Gastrocnemius medialis (tissue), 4 donors: ENCODE measurements around the gene MICB. TPM values are rescaled to one million over a fixed set of nuclear protein-coding genes. Genes with fewer than 3 reads are reported as not detected.

Experiments
- ATAC-seq, 2 donors: fragments of 150-250 bp; one replicate each; pipeline ENCODE4 v1.9.1; 2016
- DNase-seq, 2 donors: peaks; one replicate each; pipeline ENCODE4 v3.0.0-alpha.2; 2019
- H3K27ac ChIP-seq, 4 donors: fragments of 200-600 bp; sonication (generic); 1 replicate in 1 of 4; 2 replicates in 3 of 4; pipeline ENCODE4 v1.5.1; 2016 to 2018; ENCODE audit warnings: mild to moderate bottlenecking in 2 of 4, moderate library complexity in 1 of 4
- H3K27me3 ChIP-seq, 3 donors: fragments of 200-600 bp; sonication (generic) in 2 of 3; 1 replicate in 1 of 3; 2 replicates in 2 of 3; pipeline versions ENCODE4 v1.5.1 to v1.6.0; 2016 to 2019; ENCODE audit warnings: mild to moderate bottlenecking in 1 of 3, moderate library complexity in 1 of 3
- H3K36me3 ChIP-seq, 2 donors: fragments of 200-600 bp; sonication (generic) in 1 of 2; one replicate each; pipeline ENCODE4 v1.5.1; 2017 to 2018
- H3K4me1 ChIP-seq, 2 donors: fragments of 200-600 bp; sonication (generic) in 1 of 2; one replicate each; pipeline ENCODE4 v1.5.1; 2016 to 2017; ENCODE audit warnings: mild to moderate bottlenecking in 2 of 2
- H3K4me3 ChIP-seq, 4 donors: fragments of 200-600 bp; sonication (generic) in 3 of 4; 1 replicate in 1 of 4; 2 replicates in 3 of 4; pipeline ENCODE4 v1.5.1; 2016 to 2019; ENCODE audit warnings: mild to moderate bottlenecking in 2 of 4
- H3K9me3 ChIP-seq, 3 donors: fragments of 200-600 bp; sonication (generic) in 2 of 3; 1 replicate in 1 of 3; 2 replicates in 2 of 3; pipeline ENCODE4 v1.5.1; 2016 to 2019
- CTCF ChIP-seq, 5 experiments: fragments of 450-650 bp in 3 of 5; fragments of 200-600 bp in 2 of 5; sonication (generic) in 2 of 5; IDR thresholded peaks in 4 of 5; conservative IDR thresholded peaks in 1 of 5; 1 replicate in 4 of 5; 2 replicates in 1 of 5; pipeline ENCODE4 v1.5.1; 2016 to 2019; ENCODE audit warnings: antibody characterized with exemption in 5 of 5, mild to moderate bottlenecking in 3 of 5, moderate library complexity in 3 of 5
- POLR2A ChIP-seq, 2 donors: fragments of 450-650 bp; IDR thresholded peaks; one replicate each; pipeline ENCODE4 v1.6.1; 2017; ENCODE audit warnings: antibody characterized with exemption in 2 of 2, mild to moderate bottlenecking in 2 of 2, moderate library complexity in 2 of 2
- in situ Hi-C, 4 donors: fragments of 200-750 bp; cut with MboI; loops; one replicate each; pipeline versions ENCODE4 v1.15.0 to v1.8.0; 2017; ENCODE audit warnings: low sequenced_read_pairs in 4 of 4
- intact Hi-C: fragments of 100-400 bp; cut with DNase I; formaldehyde crosslinking; loops from one replicate; pipeline ENCODE4 v1.15.1; 2023; ENCODE audit warnings: low total_unique reads
- total RNA-seq, 4 donors: library from RNA; depleted of rRNA; stranded (reverse); fragments of >200 nt; gene quantifications; one replicate each; pipeline versions ENCODE4 v1.1.0 to v1.2.3, GENCODE V29; 2016

Gene MICB
- total RNA-seq, 4 donors from 2014 or later, result 0.20 to 1.2 (median 0.50) TPM

GRCh38 chr6:31546339-31546957, 48.5 kb downstream of the MICB start, which contains the start of gene ATP6V1G2:
ATP6V1G2 (minus strand) TSS chr6:31546608; CDS start chr6:31546559, 49 bp downstream.
- DNase-seq (peak; percentile 71 to 85), ATAC-seq (peak; percentile 64 to 76)
- Histone ChIP-seq H3K4me3 (peak within 1 kb of the TSS; percentile 48 to 72 (median 63)), H3K9me3 (no peaks in the 10 kb centered on the region), H3K36me3 (peaks cover 0 to 21% of the 10 kb centered on the region in 2 donors), H3K4me1 (peaks cover 20 to 22% of the 10 kb centered on the region in 2 donors), H3K27ac (peak within 1 kb of the TSS; percentile 86 to 97 (median 90)), H3K27me3 (no peaks in the 10 kb centered on the region)
- TF ChIP-seq POLR2A (IDR thresholded peaks at IDR 0.05), result no peak
- TF ChIP-seq CTCF (IDR thresholded peaks at IDR 0.05 in 4 of 5, conservative IDR thresholded peaks at IDR 0.05 in 1 of 5), result peak; percentile 95 to 99 (median 97)
- intact Hi-C loops, result loop anchor here (1.0 to 10.0 kb wide), 9 partner anchors 35 to 1482 kb away; partner anchors contain the start of genes EHMT2, NELFE, NEU1 and POLR1H
- in situ Hi-C loops, result loop anchor here (5.0 to 25.0 kb wide), 5 partner anchors 48 to 641 kb away; partner anchors contain the start of genes AGER (in 1 of the 4), AGPAT1 (in 1 of the 4), GPSM3 (in 1 of the 4) and NCR3 (in 1 of the 4)

- H3K4me1 ChIP-seq, result peaks cover 20 to 22% of the 10 kb centered on the region in 2 donors
- TF ChIP-seq CTCF (IDR thresholded peaks at IDR 0.05 in 4 of 5, conservative IDR thresholded peaks at IDR 0.05 in 1 of 5), result peak in 1 of 5 experiments; percentile 13
- TF ChIP-seq POLR2A (IDR thresholded peaks at IDR 0.05), result peak; percentile 64 to 68
- H3K27ac ChIP-seq, result peak within 1 kb of the TSS; percentile 86 to 97 (median 90)
- H3K4me3 ChIP-seq, result peak within 1 kb of the TSS; percentile 48 to 72 (median 63)
- intact Hi-C loops (loop anchor here (1.0 to 10.0 kb wide), 9 partner anchors 34 to 1482 kb away; partner anchors contain the start of genes EHMT2, NELFE, NEU1 and POLR1H), in situ Hi-C loops (loop anchor here (5.0 to 25.0 kb wide), 5 partner anchors 48 to 640 kb away; partner anchors contain the start of genes AGER (in 1 of the 4), AGPAT1 (in 1 of the 4), GPSM3 (in 1 of the 4) and NCR3 (in 1 of the 4))
- DNase-seq (peak; percentile 96), ATAC-seq (peak; percentile 97 to 98)
- no peaks in the 10 kb centered on the region for H3K27me3 ChIP-seq
- H3K36me3 ChIP-seq, result peaks cover 0 to 21% of the 10 kb centered on the region in 2 donors
- no peaks in the 10 kb centered on the region for H3K9me3 ChIP-seq
Observed at GRCh38 chr6:31546958-31547726, 49.2 kb downstream of the MICB start, which contains the start of gene NFKBIL1. NFKBIL1 (plus strand) TSS chr6:31547608; CDS start chr6:31547695, 87 bp downstream.

GRCh38 chr6:31547727-31548543, 50.0 kb downstream of the MICB start:
- Histone ChIP-seq H3K4me1 (peaks cover 16 to 18% of the 10 kb centered on the region in 2 donors), H3K27me3 (no peaks in the 10 kb centered on the region), H3K4me3 (peak overlapping the region; percentile 48 to 72 (median 63)), H3K27ac (peak overlapping the region; percentile 86 to 97 (median 90)), H3K9me3 (no peaks in the 10 kb centered on the region), H3K36me3 (peaks cover 0 to 21% of the 10 kb centered on the region in 2 donors)
- intact Hi-C loops, result loop anchor here (2.0 to 10.0 kb wide), 7 partner anchors 73 to 1483 kb away; partner anchors contain the start of genes EHMT2, NELFE, NEU1 and POLR1H
- DNase-seq (no peak), ATAC-seq (no peak)
- TF ChIP-seq POLR2A (IDR thresholded peaks at IDR 0.05), result no peak
- no peak for TF ChIP-seq CTCF (IDR thresholded peaks at IDR 0.05 in 4 of 5, conservative IDR thresholded peaks at IDR 0.05 in 1 of 5)
- in situ Hi-C loops, result loop anchor here (5.0 to 25.0 kb wide), 5 partner anchors 47 to 639 kb away; partner anchors contain the start of genes AGER (in 1 of the 4), AGPAT1 (in 1 of the 4), GPSM3 (in 1 of the 4) and NCR3 (in 1 of the 4)
